ENCODE data around the gene DACH1.
A peak's percentile ranks its signal among the peaks of the same experiment; 100 is the strongest.

Gene DACH1

GRCh38 chr13:71771144-71771543, 95.9 kb downstream of the DACH1 start:
- no peak for DNase-seq

- no peak for DNase-seq
Measured at GRCh38 chr13:71770710-71771109, 96.3 kb downstream of the DACH1 start.

DNA sequence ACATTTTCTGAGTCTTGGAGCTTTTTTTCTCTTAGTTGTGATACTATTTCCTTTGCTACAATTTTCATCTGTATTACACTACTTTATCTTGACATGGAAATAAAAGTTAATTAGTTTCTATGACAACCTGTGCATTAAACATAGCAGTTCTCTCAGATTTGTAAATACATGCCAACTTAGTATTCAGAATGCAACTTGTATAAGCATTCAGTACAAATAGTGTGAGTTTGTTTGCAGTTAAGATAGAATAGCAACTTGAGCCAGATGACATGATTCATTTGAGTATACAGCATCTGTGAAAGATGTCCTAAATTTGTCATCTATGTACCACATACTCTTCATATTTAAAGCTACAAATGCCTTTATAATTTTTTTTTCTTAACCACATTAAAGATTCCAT, 98.1 kb downstream of the DACH1 start:
- DNase-seq: no peak

GRCh38 chr13:71759651-71760511, 107.1 kb downstream of the DACH1 start:
- peak; percentile 18 for DNase-seq

DNA sequence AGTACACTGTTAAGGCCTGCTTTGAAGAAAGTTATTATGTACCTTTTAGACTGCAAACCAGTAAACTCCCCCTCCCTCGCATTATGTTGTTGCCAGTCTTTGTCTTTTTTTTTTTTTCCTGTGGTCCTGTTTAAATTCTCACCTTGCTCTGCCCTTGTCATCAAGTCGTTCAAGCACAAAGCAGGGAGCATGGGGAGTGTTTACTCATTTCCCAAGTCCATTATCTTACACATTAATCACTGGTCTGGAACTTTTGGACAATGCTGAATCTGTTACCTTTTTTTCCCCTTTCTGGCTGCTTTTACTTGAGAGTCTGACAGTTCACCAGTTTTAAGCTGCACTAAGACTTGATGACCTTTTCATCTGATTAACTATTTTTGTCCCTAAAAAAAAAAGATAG, 108.2 kb downstream of the DACH1 start:
- DNase-seq: peak; percentile 17

DNA sequence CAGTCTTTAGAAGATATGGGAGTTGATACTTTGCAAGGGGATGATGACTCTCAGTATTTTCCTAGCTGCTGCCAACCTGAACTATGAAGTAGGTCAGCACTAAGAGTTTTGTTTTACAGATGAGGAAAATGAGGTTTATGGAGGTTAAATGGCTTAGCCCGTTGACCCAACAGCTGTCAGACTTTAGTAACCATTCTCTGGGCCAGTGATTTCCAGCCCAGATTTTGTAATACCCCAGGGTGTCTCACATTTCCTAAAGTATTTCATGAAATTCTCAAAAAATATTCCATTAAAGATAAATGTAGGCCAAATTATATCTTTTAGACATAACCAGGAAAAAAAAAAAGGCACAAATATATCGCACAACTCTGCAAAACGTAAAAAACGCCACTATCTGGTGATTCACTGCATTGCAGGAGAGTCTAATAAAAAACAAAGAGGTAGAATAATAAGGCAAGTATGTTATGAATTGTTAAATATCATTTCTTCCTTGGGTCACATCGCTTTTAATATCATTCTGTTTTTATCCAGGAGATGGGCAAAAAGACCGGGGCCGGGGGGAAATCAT, 112.5 kb downstream of the DACH1 start:
- no peak for DNase-seq

DNA sequence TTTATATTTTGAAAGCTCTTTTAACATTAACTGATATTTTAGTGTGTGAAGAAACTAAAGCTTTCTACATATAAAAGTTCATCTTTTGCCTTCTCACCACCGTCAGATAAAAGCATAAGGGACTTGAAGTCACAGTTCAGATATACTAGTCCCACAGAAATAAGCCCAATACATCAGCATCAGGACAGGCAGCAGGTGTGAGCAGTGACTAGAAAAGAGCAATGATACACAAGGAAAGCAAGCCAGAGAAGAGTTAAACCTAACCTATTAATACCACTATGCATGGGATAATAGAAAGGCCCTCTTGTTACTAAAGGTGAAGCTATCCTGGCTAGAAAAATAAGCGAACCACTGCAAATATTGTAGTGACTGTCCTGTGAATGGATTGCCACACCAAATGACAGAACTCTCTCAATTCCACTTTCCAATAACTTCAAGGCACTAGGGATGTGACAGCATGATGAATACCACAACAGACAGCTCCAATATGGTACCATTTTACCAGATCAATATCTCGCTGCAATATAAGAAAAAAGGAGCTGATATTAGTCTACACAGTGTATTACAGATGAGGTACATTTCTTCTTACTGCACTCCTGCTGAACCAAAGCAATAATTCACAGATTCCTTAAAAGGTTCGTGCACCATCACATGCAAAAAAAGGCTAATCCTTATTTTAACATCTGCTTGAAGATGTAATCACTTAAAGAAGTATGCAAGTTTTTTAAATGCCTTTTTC, 114.1 kb downstream of the DACH1 start:
- no peak for DNase-seq

GRCh38 chr13:71751073-71751472, 115.9 kb downstream of the DACH1 start:
- no peak for DNase-seq

GRCh38 chr13:71730267-71730666, 136.7 kb downstream of the DACH1 start:
- no peak for DNase-seq

DNA sequence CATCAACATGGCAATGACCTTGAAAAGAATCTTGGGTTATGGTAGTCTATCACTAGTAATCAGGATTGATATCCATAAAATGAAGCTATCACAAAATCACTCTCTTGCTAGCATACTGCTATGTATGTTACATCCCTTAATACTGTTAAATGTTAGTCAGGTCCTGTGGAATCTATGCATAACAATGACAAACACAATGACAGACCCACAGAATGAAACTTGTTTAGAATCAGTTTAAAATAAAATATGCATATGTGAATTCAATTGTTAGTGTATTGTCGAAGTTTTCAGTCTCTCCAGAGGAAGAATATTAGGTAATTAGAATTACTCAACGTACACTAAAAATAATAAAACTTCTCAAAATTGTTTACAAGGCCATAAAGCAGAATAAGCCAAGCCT, 137.6 kb downstream of the DACH1 start:
- no peak for DNase-seq

DNA sequence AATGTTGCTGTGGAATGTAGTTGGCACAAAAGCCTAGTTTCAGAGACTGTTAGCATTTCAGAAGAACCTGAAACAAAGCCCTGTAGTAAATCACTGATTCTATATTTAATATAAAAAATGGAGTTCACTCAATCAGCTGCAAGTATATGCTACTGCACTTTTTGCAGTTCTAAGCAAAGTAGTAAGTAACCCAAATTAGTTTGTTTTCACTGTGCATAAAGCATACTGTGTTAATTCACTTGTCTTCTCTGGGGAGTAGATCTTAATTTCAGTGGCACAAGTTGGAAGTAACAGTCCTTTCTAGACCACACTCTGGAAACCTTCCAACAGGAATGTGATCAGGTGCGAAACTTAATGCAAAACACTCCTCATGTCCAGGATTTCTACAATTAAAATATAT, 139.3 kb downstream of the DACH1 start:
- no peak for DNase-seq

GRCh38 chr13:71727042-71727441, 140.0 kb downstream of the DACH1 start:
- DNase-seq: no peak

DNA sequence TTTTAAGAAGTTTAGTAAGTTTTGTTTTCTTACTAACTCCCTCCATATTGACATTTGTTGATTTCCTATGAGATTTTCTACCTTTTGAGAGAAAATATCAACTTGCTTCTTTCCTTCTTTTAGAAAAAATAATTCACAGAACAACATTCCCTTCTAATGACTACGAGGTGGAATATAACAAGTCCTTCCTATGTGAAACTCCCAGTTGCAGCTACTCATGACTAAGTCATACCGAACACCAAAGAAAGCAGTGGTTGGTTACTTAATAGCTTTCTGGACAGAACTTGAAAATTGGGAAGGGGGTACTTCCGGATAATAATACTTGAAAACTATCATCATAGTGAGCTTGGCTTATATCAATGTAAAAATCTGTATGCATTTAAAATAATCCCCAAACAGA, 144.8 kb downstream of the DACH1 start:
- no peak for DNase-seq

GRCh38 chr13:71721104-71721503, 145.9 kb downstream of the DACH1 start:
- DNase-seq: no peak

GRCh38 chr13:71718931-71719330, 148.1 kb downstream of the DACH1 start:
- DNase-seq: no peak

DNA sequence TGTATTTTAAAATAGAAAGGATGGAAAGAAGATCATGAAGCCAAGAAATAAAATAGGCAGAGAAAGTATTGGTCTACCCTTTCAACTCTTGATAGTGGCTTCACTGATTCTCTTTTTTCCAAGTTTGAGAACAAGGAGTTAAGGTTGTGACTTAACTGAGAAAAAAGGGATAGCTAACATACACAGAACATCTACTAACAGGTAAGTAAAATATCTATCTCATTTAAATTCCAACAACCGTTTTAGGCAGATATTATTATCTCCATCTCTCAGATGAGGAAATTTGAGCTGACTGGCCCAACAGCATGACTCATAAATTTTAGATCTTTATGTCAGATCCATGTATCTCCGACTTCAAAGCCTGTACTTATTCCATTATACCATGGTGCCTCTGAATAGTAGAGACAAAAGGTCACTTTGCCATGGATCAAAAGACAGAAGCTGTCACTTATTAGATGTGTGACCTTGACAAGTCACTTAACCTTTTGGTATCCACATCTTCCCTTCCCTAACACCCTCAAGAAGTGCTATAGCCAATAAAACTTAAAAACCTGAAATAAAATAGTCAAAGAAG, 152.1 kb downstream of the DACH1 start:
- DNase-seq: no peak

- no peak for DNase-seq
Measured at GRCh38 chr13:71712988-71713653, 153.9 kb downstream of the DACH1 start.

DNA sequence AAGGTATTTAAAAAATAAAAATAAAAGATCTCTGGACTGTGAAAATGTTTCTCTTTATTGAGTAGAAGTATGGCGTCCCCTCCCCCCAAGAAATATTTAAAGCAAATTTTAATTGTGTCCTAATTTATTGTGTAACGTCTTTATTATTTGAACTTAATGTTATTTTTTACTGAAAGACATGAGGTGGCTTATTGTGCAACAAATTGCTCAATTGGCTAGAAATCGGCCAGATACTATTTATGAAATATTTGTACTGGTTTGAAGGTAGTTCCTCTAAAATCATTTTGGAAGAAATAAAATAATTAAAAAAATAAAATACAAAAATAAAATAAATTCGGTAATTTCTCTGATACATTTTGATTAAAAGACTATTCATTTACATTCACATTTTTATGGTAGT, 162.3 kb downstream of the DACH1 start:
- DNase-seq: no peak

- DNase-seq: no peak
Measured at GRCh38 chr13:71703138-71703537, 163.9 kb downstream of the DACH1 start.

DNA sequence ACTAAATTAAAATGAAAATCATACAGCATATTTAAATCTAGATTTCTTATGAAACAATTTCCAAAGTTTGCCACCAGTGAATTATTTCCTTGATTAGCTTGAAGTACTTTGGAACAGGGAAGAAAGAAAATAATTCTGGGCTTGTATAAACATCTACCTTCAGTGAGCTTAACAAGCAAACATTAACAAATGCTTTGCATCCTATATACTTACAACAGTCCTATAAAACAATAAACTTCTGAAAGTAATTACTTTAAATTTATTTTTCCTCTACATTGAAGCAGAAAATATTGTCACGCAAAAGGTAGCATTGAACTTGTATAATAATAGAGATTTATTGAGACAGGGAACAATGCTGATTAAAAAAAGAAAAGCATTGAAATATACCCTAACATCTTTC, 164.8 kb downstream of the DACH1 start:
- no peak for DNase-seq

- no peak for DNase-seq
Measured at GRCh38 chr13:71701741-71702140, 165.3 kb downstream of the DACH1 start.

GRCh38 chr13:71699342-71699741, 167.7 kb downstream of the DACH1 start:
- DNase-seq: no peak

- DNase-seq: no peak
Measured at GRCh38 chr13:71695662-71696061, 171.3 kb downstream of the DACH1 start.
